Breast epithelium (tissue), 3 donors: Measurements from ENCODE around the gene MEG3.

ENCODE experiments used
- POLR2AphosphoS5 ChIP-seq, 3 donors: sonication (generic); formaldehyde crosslinking; IDR thresholded peaks; one replicate each; pipeline ENCODE4 v1.6.1; 2017; ENCODE audit warnings: antibody characterized with exemption in 3 of 3
- TF ChIP-seq, protein P1 (sequence below), 3 donors: fragments of 450-650 bp; IDR thresholded peaks; one replicate each; pipeline ENCODE4 v1.5.1; 2016 to 2017; ENCODE audit warnings: antibody characterized with exemption in 3 of 3, mild to moderate bottlenecking in 3 of 3, moderate library complexity in 3 of 3

DNA sequence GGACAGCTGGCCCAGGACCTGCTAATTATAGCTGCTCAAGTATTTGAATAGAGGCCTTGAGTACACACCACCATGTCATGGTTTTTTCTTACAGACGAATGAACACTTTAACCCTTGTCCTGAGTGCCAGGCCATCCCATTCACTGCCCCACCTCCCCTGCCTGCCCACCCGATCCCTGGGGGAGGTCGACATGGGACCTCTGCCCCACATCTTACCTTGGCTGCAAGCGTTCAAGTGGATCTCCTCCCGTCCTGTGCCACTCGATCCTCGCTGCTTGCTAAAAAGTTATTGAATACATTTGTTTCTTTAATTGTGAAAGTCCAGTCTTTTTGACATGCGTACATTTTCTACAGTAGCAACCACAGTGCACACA is 67.3 kb downstream of the MEG3 start:
- TF ChIP-seq, protein P1, sequence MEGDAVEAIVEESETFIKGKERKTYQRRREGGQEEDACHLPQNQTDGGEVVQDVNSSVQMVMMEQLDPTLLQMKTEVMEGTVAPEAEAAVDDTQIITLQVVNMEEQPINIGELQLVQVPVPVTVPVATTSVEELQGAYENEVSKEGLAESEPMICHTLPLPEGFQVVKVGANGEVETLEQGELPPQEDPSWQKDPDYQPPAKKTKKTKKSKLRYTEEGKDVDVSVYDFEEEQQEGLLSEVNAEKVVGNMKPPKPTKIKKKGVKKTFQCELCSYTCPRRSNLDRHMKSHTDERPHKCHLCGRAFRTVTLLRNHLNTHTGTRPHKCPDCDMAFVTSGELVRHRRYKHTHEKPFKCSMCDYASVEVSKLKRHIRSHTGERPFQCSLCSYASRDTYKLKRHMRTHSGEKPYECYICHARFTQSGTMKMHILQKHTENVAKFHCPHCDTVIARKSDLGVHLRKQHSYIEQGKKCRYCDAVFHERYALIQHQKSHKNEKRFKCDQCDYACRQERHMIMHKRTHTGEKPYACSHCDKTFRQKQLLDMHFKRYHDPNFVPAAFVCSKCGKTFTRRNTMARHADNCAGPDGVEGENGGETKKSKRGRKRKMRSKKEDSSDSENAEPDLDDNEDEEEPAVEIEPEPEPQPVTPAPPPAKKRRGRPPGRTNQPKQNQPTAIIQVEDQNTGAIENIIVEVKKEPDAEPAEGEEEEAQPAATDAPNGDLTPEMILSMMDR (IDR thresholded peaks at IDR 0.05), result no peak
- no peak for TF ChIP-seq POLR2AphosphoS5 (IDR thresholded peaks at IDR 0.05)
